Ureter (tissue), 1 donor: ENCODE measurements around the gene EIF5. TPM values are rescaled to one million over a fixed set of nuclear protein-coding genes. Genes with fewer than 3 reads are reported as not detected.
A peak's percentile ranks its signal among the peaks of the same experiment; 100 is the strongest.

Source experiments
- DNase-seq: peaks from one replicate; pipeline ENCODE4 v3.0.0-alpha.2; 2020; ENCODE audit warnings: low spot score
- total RNA-seq: library from RNA; stranded (reverse); gene quantifications from one replicate; pipeline ENCODE4 v1.2.4, GENCODE V29; 2023
- donor health status: DM: yes; HTN: yes; CAD: no.

EIF5 gene
- total RNA-seq, 1 donor from 2014 or later: 194 TPM

DNA sequence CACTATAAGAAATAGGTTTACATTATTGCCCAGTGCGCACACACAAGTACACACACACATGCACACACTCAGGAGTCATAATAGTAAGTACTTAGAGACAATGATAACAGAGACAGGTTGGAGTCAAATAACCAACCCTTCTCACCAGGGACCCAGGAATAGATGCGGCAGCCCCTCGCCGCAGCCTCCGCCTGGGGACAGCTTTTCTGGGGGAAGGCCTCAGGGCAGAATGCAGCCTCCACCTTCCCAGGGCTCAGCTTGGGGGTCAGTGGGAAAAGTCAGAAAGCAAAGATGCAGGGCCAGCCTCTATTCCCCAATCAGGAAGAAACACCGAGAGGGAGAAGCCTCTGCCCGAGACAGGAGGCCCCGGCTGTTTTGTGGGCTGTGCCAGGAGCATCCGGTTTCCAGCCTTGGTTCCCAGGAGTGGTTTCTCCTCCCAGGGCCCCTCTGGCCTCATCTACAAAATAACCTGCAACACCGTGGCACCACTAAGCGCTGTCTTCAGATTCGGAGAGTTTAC is 23.4 kb upstream of the EIF5 start:
- no peak for DNase-seq

DNA sequence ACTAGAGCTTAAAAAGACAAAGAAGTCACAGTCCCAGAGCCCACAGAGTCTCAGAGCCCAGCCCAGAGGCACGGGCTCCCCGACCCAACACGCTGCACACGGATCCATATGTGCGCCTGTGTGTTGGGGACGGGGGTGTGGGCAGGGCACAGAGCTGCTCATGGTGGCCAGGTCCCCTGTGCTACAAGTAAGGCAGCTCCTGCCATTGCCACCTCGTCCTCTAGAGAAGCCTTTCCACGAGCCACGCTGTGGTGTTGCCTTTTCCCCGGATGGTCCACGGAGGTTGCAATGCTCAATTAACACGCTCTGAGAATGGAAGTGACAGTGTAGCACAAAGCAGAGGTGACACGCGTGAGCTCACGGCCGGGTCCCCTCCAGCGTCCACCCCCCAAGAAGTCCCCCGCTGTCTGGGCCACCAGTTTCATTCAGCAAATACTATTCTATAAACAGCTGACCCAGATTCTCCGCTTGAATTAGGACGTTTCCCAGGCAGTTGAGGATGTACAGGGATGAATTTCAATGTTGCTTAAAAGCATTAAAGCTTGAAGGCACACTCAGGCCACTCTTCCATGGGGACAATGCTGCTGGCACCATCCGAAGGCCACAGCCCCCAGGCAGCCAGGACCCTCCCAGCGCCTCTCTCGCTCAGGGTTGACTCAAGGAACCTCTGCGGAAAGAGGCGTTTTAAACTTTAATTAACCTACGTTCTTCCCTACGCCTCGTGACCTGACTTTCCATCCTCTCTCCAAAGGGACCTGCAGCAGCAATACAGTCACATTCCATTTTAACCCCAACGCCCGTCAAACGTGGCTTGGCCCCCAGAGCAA is 22.7 kb upstream of the EIF5 start:
- DNase-seq: no peak

DNA sequence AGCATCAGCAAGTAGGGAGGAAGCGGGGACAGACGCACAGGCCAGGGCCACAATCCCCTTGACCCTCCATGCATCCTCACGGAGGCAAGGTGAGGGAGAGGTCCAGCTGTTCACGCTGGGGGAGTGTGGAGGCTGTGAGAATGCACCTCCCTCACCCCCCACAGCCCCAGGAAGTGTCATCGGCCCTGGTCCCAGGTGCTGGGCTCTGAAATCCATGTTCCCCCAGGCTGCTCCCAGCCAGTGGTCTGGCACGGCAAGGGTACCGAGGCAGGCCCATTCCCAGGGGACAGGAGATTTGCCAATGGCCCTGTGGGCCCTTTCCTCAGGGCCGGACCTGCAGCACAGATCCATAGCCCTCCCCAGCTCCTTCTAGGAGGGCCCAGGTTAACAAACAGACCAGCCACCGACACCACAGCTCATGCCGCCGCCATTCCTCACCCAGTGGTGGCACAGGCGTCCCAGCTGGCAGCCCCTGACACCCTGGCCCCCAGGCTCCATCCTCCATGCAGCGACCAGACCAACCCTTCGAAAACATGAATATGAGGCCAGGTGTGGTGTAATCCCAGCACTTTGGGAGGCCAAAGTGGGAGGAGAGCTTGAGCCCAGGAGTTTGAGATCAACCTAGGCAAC is 21.9 kb upstream of the EIF5 start:
- no peak for DNase-seq

DNA sequence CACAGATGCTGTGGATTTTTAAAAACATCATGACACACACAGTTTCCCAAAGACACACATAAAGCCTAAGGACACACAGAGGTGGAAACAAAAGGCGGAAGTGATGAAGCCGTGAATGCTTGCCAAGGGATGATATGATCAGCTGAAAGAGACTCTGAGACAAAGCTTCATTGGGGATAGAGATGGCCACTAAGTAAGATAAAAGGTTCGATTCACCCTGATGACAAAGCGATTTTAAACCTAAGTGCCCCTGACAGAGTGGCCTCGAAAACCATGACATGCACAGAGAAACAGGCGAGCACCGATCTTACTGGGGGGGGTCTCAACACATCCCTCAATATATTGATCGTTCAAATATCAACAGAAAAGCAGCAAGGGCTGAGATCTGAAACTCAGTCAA is 20.3 kb upstream of the EIF5 start:
- DNase-seq: no peak

DNA sequence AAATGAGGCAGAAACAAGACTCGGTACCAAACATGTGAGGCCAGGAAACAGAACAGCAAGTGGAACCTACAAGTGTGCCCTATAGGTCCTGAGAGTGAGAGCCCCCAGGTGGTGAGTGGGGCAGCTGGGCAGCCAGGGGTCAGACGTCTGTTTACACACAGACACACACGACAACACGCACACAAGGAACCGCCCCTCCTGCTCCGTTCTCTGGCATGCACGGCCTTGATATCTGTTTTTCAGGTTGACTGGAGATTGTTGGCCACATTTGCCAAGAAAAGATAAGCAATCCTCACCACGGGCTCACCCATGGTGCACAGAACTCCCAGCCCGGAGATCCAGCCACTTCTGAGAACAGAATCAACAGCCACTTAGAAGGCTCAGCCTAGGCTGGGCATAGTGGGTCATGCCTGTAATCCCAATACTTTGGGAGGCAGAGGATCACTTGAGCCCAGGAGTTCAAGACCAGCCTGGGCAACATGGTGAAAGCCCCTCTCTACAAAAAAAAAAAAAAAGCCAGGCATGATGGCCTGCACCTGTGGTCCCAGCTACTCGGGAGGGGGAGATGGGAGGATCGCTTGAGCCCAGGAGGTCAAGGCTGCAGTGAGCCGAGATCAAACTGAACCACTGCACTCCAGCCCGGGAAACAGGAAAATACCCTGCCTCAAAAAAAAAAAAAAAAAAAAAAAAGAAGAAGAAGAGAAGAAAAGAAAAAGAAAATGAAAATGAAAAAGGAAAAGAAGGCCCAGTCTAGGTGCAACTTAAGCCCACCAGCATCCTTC is 19.4 kb upstream of the EIF5 start:
- no peak for DNase-seq

DNA sequence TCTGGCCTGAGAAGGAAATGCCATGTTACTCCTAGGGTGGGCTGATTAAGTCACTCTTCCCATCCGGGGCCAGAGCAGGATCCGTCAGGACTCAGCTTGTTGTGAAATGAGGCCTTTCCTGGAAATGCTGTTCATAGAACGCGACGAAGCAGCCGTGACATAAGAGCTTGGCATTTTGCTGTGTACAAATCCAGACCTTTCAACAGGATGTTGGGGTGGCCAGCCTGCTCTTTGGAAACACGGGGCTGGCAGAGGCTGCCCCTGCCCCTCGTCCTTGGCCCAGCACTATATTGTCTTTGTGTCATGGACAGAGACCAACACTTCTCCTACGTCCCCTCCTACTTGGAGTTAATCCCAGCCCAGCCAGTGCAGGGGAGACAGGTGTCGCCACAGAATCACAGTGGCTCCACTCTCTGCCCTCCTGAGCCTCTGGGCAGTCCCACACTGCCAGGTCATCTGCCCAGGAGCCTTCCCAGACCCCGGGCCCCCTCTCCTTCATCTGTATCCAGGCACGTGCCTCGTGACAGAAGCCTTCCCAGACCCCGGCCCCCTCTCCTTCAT is 18.6 kb upstream of the EIF5 start:
- DNase-seq: no peak

DNA sequence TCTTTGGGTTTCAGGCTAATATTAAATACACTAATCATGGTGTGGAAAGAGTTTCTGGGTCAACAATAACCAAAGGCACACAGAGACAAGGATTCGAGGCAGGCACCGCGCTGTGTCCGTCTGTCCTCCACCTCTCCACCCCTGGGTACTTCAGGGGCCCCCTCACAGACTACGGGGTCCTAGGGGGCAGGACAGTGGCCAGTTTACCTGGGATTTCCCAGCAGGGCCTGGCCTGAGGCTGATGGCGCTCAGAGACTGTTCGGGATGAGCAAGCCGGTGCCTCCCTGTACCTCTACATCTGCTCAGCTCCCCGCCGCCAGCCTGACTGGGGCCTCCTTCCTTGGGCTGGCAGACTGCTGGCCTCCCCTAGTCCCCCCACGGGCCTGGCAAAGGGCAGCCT is 18.1 kb upstream of the EIF5 start:
- DNase-seq: no peak

DNA sequence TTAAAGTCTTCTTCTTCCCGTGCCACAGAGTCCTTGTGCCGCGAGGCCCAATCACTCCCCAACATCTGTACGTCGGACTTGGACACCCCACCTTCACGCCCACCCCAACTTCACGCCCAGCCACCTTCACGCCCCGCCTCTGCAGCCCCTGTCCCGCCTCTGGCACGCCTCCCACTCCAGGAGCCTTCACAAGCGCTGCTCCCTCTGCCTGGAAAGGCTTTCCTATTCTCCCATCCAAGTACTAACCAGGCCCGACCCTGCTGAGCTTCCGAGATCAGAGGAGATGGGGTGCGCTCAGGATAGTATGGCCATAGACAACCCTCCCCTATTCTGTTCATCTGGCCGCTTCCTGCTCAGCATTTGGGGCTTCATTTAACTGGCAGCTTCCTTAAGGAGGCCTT is 17.3 kb upstream of the EIF5 start:
- no peak for DNase-seq

DNA sequence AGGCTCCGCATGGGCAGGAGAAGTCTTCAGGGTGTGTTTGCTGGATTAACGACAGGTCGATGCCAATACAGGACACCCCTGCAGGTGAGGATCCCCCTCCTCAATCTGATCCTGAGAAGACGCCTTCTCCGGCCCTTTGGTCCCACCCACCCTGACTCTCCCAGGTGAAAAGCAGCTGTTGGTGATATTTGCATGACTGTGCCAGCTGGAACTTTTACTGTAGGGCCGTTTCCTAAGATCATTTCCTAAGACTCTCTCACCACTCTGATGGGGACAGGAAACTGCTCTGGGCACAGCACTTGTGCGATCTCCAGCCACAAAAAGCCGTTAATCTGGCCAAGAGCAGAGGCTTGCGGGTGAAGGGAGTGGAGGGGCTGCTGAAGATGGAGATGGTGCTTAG is 16.8 kb upstream of the EIF5 start:
- no peak for DNase-seq

DNA sequence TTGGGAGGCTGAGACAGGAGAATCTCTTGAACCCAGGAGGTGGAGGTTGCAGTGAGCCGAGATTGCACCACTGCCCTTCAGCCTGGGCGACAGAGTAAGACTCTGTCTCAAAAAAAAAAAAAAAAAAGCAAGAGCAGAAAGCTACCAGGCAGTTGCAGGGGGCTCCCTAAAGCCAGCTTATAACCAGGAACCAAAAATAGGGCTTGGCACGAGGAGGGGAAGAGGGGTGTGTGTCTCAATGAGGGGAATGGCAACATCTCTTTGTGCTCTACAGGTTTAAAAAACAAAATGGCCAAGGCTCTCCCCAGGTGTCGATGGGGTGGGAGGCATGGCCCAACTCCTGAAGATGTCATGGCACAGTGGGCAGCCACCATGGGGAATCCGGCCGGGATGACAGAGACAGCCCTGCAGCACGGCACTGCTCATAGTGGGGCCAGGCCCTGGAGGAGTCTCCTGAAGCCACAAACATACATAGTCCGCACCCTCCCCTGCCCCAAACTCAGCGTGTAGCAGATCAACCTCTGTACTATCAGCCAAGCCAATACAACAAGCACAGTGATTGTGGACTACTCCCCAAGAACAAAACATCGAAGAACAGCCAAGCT is 16.0 kb upstream of the EIF5 start:
- DNase-seq: no peak

DNA sequence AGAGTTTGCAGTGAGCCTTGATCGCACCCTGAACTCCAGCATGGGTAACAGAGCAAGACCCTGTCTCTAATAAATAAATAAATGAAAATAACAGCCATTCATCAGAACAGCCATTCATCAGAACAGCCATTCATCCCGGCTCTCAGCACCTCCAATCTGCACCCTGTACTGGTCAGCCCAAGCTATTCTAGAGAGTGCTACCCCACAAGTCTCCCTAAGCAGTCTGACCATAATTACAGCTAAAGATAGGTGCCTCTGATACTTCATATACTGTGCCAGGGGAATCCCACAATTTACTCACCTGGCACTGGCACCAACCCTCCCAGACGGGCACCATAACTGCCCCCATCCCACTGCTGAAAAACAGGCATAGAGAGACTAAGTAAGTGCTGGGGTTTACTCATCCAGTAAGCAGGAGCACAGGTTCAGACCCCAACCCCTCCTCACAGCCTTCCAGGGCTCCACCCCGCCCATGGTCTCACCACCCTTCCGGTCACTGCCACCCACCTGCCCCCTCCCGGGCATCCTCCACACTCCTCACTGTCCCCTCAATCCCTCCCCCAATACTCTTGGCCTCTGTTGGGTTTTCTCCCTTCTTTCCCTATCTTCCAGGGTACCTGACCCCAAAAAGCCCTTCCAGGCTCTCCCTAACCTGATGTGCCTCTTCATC is 15.2 kb upstream of the EIF5 start:
- no peak for DNase-seq

DNA sequence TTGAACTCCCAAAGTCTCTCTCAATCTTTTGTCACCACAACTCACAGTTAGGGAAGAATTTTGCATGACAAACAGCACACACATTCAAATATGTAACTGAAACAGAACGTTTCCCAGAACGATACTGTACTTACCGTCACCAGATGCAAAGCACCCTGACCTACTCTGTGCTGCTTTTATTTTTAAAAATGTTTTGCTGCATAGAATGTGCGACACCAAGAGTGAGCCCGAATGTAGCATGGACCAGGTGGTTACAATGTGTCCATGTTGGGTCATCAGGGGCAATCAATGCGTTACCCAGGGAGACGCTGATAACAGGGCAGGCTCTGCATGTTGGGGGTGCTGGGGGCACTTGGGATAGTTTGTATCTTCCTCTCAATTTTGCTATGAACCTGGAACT is 14.6 kb upstream of the EIF5 start:
- no peak for DNase-seq

DNA sequence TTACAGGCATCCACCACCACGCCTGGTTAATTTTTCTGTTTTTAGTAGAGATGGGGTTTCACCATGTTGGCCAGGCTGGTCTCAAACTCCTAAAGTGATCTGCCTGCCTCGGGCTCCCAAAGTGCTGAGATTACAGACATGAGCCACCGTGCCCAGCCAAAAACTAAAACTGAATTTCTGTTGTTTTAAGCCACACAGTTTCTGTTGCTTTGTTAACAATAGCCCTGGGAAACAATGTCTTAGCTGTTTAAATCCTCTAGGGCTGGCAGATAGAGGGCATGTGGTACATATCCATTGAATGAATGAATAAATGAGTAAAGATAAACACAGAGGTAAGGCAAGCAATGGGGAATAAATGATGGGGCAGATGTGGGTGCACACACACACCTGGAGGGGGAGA is 8.0 kb upstream of the EIF5 start:
- no peak for DNase-seq

DNA sequence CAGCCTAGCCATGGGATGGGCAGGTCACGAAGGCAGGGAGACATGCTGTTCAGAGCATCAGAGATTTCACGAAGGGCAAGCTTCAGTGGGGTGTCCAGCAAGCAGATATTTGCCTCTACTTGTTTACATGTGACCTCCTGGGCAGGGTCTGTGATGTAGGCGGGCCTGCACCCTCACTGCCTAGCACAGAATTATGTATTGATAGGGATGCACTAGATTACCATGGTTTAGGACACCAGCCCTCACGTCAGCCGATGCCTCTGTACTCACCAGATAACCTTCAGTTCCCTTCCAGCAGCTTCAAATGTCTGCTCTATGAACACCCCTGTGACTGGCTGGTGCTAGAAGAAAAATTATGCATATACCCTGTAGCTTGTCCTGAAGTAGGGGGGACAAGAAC is 5.1 kb upstream of the EIF5 start:
- no peak for DNase-seq

DNA sequence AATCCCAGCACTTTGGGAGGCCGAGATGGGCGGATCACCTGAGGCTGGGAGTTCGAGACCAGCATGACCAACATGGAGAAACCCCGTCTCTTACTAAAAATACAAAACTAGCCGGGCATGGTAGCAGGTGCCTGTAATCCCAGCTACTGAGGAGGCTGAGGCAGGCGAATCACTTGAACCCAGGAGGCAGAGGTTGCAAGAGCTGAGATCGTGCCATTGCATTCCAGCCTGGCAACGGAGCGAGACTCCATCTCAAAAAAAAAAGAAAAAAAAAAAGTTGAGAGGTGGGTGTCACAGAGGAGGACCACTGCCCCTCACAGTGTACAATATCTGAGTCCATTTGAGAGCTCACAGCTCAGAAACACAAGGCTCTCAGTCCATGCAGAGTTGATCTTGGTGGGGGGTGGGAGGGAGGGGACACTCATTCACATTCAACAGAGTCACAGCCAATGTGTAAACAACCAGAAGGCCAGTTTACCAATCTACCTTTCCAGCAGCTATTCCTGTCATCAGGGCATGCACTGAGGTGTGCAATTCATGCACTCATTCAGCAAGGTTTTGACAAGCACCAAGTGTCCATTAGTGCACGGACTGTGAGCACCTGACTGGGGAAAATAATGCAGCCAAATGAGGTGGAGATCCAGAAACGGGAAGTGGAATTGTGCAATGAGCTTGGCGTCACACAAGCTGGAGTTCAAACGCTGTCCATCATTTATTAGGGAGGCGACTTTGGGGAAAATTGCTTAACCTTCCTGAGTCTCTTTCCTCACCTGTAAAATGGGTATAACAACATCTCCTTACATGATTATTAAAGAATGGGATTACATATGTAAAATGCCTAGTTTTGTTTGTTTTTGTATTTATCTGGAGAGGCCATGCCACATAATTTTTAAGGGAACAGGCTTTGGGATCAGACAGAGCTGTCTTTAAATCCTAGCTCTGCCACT is 4.4 kb upstream of the EIF5 start:
- no peak for DNase-seq

DNA sequence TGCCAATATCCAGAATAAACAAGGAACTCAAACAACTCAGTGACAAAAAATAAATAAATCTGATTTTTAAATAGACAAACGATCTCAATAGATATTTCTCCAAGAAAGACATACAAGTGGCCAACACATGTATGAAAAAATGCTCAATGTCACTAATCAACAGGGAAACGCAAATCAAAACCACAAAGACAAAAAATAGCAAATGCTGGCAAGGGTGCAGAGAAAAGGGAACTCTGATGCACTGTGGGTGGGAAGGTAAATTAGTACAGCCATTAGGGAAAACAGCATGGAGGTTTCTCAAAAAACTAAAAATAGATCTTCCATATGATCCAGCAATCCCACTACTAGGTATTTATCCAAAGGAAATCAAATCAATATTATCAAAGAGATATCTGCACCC is 3.5 kb upstream of the EIF5 start:
- no peak for DNase-seq

DNA sequence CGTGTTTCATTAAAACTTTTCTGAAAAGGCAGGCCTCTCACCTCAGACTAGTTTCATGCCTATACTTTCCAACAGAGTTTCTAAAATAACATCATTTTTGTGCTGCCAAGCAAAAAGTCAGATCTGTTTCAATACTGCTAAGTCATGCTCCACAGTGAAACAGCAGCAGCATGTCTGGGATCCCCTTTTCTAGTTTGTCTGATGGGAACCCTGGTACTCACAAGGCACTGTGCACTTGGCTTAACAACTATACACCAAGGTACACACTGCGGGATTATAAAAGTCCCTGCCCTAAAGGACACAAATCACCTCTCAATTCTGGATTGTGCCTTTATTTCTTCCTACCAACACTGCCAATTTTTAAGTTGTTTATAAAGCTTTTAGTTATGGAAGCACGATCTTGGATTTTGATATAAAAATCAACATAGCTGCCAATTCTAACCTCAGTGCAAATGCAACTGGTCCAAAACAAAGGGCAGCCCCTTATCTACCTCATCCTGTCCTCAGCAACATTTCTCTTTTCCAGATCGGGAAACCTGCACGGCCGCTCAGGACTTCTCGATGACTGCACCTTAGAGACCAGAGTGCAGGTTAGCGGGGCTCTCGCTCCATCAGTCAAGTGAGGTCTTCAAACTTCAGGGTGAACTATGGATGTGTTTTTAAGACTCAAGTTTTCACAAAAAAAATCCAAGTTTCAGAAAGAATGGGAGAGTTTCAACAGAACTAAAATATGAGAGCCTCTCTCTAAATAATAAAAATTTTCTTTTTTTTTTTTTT is 1.7 kb upstream of the EIF5 start:
- no peak for DNase-seq

DNA sequence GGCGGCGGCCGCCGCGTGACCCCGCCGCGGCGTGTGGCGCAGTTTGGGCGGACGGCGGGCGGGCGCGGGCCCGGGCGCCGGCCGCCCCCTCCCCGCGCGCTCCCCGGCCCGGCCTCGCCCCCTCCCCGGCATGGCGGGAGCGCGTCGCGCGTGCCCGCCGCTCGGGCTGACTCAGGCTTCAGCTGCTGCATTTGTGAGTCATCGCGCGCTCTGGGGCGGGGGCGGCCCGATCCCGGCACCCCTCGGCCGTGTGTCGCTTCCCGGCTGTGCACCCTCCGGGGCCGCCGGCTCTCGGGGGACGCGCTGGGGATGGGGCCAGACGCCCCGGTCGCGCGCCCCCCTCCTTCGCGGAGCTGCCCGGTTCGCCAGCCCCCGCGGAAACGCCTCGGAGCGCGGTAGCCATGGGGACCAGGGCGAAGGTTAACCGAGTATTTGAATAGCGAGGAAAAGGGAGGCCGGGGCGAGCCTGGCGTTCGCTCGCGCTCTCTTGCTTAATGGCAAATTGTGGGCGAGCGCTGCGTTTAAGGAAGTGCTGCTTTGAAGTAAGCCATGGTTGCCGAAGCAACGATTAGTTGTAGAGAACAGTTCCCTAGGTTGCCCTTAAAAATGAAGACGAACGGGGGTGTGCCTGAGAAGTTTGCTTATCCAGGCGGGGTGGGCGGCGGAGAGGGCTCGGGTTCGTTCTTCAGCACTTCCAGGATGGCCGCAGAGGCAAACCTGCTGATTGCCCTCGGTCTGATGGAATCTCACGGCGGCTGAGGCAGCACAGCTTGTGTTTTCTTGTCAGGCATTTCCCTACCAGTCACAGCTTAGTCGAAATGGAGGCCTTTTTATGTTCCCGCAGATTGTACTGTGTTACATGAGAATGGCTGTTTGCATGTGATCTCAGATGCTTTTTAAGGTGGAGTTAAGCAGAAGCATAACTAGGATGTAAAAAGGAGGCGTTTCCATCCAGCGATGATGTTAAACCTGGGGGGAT is 896 bp downstream of the EIF5 start:
- peak; percentile 79 for DNase-seq
